ENCODE measurements around the gene ST6GAL1.

Gene ST6GAL1

DNA sequence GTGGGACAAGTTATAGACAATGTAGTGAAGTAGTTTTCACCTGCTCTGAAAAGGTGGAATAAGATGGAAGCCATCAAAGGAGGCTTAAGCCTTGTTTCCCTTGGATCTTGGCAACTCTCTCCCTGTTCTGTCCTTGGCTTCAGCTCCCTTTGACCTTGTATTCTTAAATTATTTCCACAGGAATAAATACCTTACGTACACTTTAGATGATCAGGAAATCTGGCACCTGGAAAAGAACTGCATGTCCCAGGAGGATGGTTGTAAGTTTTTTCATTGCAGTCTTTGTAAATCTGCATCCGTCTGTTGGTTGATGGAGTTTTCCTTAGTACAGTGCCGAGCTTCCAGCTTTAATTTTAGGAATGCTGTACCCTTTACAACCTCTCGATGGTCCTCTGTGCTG is 11.8 kb downstream of the ST6GAL1 start:
- Histone ChIP-seq H2BK5ac (ENCODE audit: low read depth, low read length, poor library complexity, severe bottlenecking) (no peak overlapping the region), H3K36me3 (ENCODE audit: control insufficient read depth in 1 of 2, insufficient read depth in 2 of 2, low read depth in 1 of 2, low read length in 2 of 2) (peaks cover 0 to 2% of the 10 kb centered on the region in 2 experiments), H3K14ac (ENCODE audit: low read length in 2 of 2) (no peak overlapping the region), H3K18ac (ENCODE audit: low read depth in 1 of 2, low read length in 2 of 2) (no peak overlapping the region), H2AFZ (ENCODE audit: low read depth, low read length) (no peak overlapping the region), H4K8ac (ENCODE audit: low read length) (no peak overlapping the region), H2BK12ac (ENCODE audit: low read length in 2 of 2) (no peak overlapping the region), H4K91ac (ENCODE audit: low read length) (no peak overlapping the region), H2AK5ac (ENCODE audit: low read length, severe bottlenecking) (no peak overlapping the region), H3K9ac (ENCODE audit: low read length) (no peak overlapping the region), H3K4me1 (ENCODE audit: control insufficient read depth, insufficient read depth, low read depth, low read length) (peaks cover 4% of the 10 kb centered on the region), H2BK120ac (ENCODE audit: low read depth, low read length) (no peak overlapping the region), H3K27ac (ENCODE audit: low read length, poor library complexity, severe bottlenecking) (no peak overlapping the region), H3K4me2 (ENCODE audit: low read length, poor library complexity, severe bottlenecking) (no peak overlapping the region), H3K79me1 (replicated peaks; ENCODE audit: low read length, poor library complexity, severe bottlenecking) (peaks cover 34% of the 10 kb centered on the region), H3K4ac (ENCODE audit: low read depth in 1 of 2, low read length in 2 of 2) (no peak overlapping the region), H3K9me3 (ENCODE audit: control insufficient read depth, low read length) (no peaks in the 10 kb centered on the region), H3K23ac (ENCODE audit: low read length in 2 of 2) (no peak overlapping the region), H3K4me3 (ENCODE audit: insufficient read depth in 1 of 2, low read depth in 1 of 2, low read length in 2 of 2) (no peak overlapping the region), H2BK15ac (ENCODE audit: low read depth, poor library complexity, severe bottlenecking) (no peak overlapping the region), H3K27me3 (ENCODE audit: control insufficient read depth in 1 of 2, insufficient read depth in 1 of 2, low read length in 2 of 2) (peaks cover 0 to 3% of the 10 kb centered on the region in 2 experiments)
- 85% methylated on average over 4 of the region's 4 CpGs for WGBS
- DNase-seq = no peak

DNA sequence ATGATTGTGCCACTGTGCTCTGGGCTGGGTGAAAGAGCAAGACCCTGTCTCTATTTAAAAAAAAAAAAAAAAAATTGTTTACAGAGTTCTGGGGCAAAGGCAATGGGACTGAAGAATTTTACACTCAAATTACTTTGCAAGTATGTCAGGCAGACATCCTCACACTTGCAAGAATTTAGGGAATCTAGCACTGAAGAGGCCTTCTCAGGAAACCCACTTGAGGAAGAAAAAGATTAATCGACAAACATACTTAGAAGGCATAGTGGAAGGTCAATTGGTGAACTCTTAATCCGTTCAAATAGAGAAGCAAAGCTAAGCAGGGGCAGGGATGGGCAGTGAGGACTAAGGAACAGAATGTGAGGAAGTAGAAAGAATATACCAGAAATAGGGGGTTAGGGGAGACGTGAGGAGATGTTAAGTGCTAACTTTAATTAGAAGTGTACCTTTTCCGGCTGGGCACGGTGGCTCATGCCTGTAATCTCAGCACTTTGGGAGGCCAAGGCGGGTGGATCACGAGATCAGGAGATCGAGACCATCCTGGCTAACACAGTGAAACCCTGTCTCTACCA is 15.0 kb downstream of the ST6GAL1 start:
- Histone ChIP-seq H2BK12ac (ENCODE audit: low read length in 2 of 2) (no peak overlapping the region), H3K4ac (ENCODE audit: low read depth in 1 of 2, low read length in 2 of 2) (no peak overlapping the region), H2BK120ac (ENCODE audit: low read depth, low read length) (no peak overlapping the region), H3K27me3 (ENCODE audit: control insufficient read depth in 1 of 2, insufficient read depth in 1 of 2, low read length in 2 of 2) (peaks cover 0 to 7% of the 10 kb centered on the region in 2 experiments), H3K14ac (ENCODE audit: low read length in 2 of 2) (no peak overlapping the region), H3K4me2 (ENCODE audit: low read length, poor library complexity, severe bottlenecking) (no peak overlapping the region), H2AK5ac (ENCODE audit: low read length, severe bottlenecking) (no peak overlapping the region), H3K4me1 (ENCODE audit: control insufficient read depth, insufficient read depth, low read depth, low read length) (peaks cover 4% of the 10 kb centered on the region), H3K27ac (ENCODE audit: low read length, poor library complexity, severe bottlenecking) (no peak overlapping the region), H3K79me1 (replicated peaks; ENCODE audit: low read length, poor library complexity, severe bottlenecking) (peaks cover 31% of the 10 kb centered on the region), H3K9me3 (ENCODE audit: control insufficient read depth, low read length) (no peaks in the 10 kb centered on the region), H3K18ac (ENCODE audit: low read depth in 1 of 2, low read length in 2 of 2) (no peak overlapping the region), H3K23ac (ENCODE audit: low read length in 2 of 2) (no peak overlapping the region), H4K91ac (ENCODE audit: low read length) (no peak overlapping the region), H2BK5ac (ENCODE audit: low read depth, low read length, poor library complexity, severe bottlenecking) (no peak overlapping the region), H3K9ac (ENCODE audit: low read length) (no peak overlapping the region), H3K36me3 (ENCODE audit: control insufficient read depth in 1 of 2, insufficient read depth in 2 of 2, low read depth in 1 of 2, low read length in 2 of 2) (peaks cover 0 to 2% of the 10 kb centered on the region in 2 experiments), H3K4me3 (ENCODE audit: insufficient read depth in 1 of 2, low read depth in 1 of 2, low read length in 2 of 2) (no peak overlapping the region), H2BK15ac (ENCODE audit: low read depth, poor library complexity, severe bottlenecking) (no peak overlapping the region), H2AFZ (ENCODE audit: low read depth, low read length) (no peak overlapping the region), H4K8ac (ENCODE audit: low read length) (no peak overlapping the region)
- 74% methylated on average over 8 of the region's 8 CpGs for WGBS
- DNase-seq = no peak

DNA sequence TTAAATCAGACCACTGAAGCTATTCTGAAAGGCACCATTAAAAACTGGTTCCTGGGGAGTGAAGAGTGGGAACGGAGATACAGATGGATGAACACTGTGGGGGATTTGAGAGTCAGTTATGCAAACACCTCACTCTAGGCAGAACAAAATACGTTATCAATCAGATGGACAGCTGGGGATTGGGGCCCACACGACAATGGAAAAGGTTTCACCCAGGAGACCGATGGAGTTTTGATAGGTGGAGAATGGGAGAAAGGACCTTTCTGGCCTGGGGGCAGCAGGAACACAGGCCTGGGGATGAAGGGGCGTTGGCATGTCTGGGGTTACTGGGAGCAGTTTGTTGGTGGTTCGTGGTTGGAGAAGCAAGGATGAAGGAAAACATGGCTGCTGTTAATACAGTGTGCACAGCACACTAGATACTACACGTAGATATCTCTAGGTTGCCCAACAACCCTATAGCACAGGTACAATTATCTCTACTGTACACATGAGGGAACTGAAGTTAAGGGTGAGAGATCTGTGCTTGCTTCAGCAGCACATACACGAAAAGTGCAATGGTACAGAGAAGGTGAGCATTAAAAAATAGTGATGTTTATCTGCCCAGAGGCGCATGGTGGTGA is 16.5 kb downstream of the ST6GAL1 start:
- Histone ChIP-seq H2BK15ac (ENCODE audit: low read depth, poor library complexity, severe bottlenecking) (no peak overlapping the region), H3K27me3 (ENCODE audit: control insufficient read depth in 1 of 2, insufficient read depth in 1 of 2, low read length in 2 of 2) (peaks cover 0 to 7% of the 10 kb centered on the region in 2 experiments), H3K14ac (ENCODE audit: low read length in 2 of 2) (no peak overlapping the region), H2AFZ (ENCODE audit: low read depth, low read length) (no peak overlapping the region), H3K9ac (ENCODE audit: low read length) (no peak overlapping the region), H3K4me3 (ENCODE audit: insufficient read depth in 1 of 2, low read depth in 1 of 2, low read length in 2 of 2) (no peak overlapping the region), H2BK120ac (ENCODE audit: low read depth, low read length) (no peak overlapping the region), H3K27ac (ENCODE audit: low read length, poor library complexity, severe bottlenecking) (no peak overlapping the region), H3K18ac (ENCODE audit: low read depth in 1 of 2, low read length in 2 of 2) (no peak overlapping the region), H4K91ac (ENCODE audit: low read length) (no peak overlapping the region), H3K23ac (ENCODE audit: low read length in 2 of 2) (no peak overlapping the region), H4K8ac (ENCODE audit: low read length) (no peak overlapping the region), H3K9me3 (ENCODE audit: control insufficient read depth, low read length) (no peaks in the 10 kb centered on the region), H3K79me1 (replicated peaks; ENCODE audit: low read length, poor library complexity, severe bottlenecking) (peaks cover 27% of the 10 kb centered on the region), H3K4me1 (ENCODE audit: control insufficient read depth, insufficient read depth, low read depth, low read length) (peaks cover 4% of the 10 kb centered on the region), H3K4me2 (ENCODE audit: low read length, poor library complexity, severe bottlenecking) (no peak overlapping the region), H2BK12ac (ENCODE audit: low read length in 2 of 2) (no peak overlapping the region), H3K36me3 (ENCODE audit: control insufficient read depth in 1 of 2, insufficient read depth in 2 of 2, low read depth in 1 of 2, low read length in 2 of 2) (peaks cover 0 to 2% of the 10 kb centered on the region in 2 experiments), H3K4ac (ENCODE audit: low read depth in 1 of 2, low read length in 2 of 2) (no peak overlapping the region), H2BK5ac (ENCODE audit: low read depth, low read length, poor library complexity, severe bottlenecking) (no peak overlapping the region), H2AK5ac (ENCODE audit: low read length, severe bottlenecking) (no peak overlapping the region)
- WGBS = 95% methylated on average over 7 of the region's 9 CpGs
- DNase-seq = no peak

DNA sequence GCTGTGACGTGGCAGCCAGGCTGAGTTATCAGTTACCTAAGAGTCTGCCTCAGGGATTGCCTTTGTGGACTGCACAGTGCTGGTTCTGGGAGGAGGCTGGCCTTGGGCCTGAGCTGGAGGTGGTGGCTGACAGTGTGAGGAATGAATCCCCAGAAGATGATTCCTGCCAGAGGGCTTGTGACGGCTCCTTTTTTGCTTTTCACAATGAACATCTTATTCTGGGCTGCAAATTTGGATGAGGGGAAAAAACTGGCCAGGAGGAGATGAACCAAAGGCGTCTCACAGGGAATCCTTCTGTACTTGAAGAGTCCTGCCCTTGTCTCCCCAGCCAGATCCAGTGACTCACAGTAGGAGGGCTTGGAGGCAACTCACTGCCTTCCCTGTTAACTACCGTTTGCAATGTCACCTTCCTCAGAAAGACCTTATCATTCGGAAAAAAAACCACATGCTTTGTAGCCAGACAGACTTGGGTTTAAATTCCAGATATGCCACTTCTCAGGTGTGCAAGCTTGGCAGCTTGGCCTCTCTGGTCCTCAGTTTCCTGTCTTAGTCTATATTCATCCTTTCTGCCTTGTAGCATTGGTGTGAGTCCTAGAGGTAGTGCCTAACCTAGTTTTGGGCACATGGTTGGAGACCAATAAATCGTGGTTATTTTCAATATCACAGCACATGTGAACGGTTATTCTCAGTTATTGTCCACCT is 19.1 kb downstream of the ST6GAL1 start:
- Histone ChIP-seq H3K9ac (ENCODE audit: low read length) (no peak overlapping the region), H3K14ac (ENCODE audit: low read length in 2 of 2) (no peak overlapping the region), H3K27ac (ENCODE audit: low read length, poor library complexity, severe bottlenecking) (no peak overlapping the region), H2AK5ac (ENCODE audit: low read length, severe bottlenecking) (no peak overlapping the region), H3K18ac (ENCODE audit: low read depth in 1 of 2, low read length in 2 of 2) (no peak overlapping the region), H3K23ac (ENCODE audit: low read length in 2 of 2) (no peak overlapping the region), H3K9me3 (ENCODE audit: control insufficient read depth, low read length) (no peaks in the 10 kb centered on the region), H2BK5ac (ENCODE audit: low read depth, low read length, poor library complexity, severe bottlenecking) (no peak overlapping the region), H2AFZ (ENCODE audit: low read depth, low read length) (no peak overlapping the region), H3K79me1 (replicated peaks; ENCODE audit: low read length, poor library complexity, severe bottlenecking) (peaks cover 22% of the 10 kb centered on the region), H2BK120ac (ENCODE audit: low read depth, low read length) (no peak overlapping the region), H4K91ac (ENCODE audit: low read length) (no peak overlapping the region), H3K4me3 (ENCODE audit: insufficient read depth in 1 of 2, low read depth in 1 of 2, low read length in 2 of 2) (no peak overlapping the region), H3K4ac (ENCODE audit: low read depth in 1 of 2, low read length in 2 of 2) (no peak overlapping the region), H3K4me2 (ENCODE audit: low read length, poor library complexity, severe bottlenecking) (no peak overlapping the region), H3K27me3 (ENCODE audit: control insufficient read depth in 1 of 2, insufficient read depth in 1 of 2, low read length in 2 of 2) (peaks cover 0 to 7% of the 10 kb centered on the region in 2 experiments), H4K8ac (ENCODE audit: low read length) (no peak overlapping the region), H2BK12ac (ENCODE audit: low read length in 2 of 2) (no peak overlapping the region), H2BK15ac (ENCODE audit: low read depth, poor library complexity, severe bottlenecking) (no peak overlapping the region), H3K4me1 (ENCODE audit: control insufficient read depth, insufficient read depth, low read depth, low read length) (peaks cover 5% of the 10 kb centered on the region), H3K36me3 (ENCODE audit: control insufficient read depth in 1 of 2, insufficient read depth in 2 of 2, low read depth in 1 of 2, low read length in 2 of 2) (no peaks in the 10 kb centered on the region)
- no peak for DNase-seq
- WGBS = 84% methylated on average over 7 of the region's 7 CpGs
